ENCODE measurements around the gene EXOC6B. TPM values are rescaled to one million over a fixed set of nuclear protein-coding genes. Genes with fewer than 3 reads are reported as not detected.

Gene EXOC6B
- total RNA-seq, 1 experiment from 2014 or later, result 40.1 TPM

DNA sequence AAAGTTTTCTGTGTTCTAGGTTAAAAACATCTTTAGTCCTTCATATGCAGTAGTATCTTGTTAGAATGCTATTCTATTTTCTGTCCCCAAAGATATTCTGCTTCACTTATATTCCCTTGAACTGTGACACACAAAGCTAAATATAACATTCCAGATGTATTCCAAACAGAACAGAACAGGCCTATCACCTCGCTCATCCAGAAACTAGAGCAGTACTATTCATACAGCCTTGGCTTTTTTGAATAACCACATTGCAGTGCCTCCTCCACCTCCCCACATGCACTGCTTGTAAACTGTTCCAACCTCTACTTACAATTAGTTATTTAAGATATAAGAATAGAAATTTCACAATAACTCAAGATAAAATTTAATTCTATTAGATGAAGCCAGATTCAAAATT is 196.8 kb downstream of the EXOC6B start:
- Histone ChIP-seq H3K4me2 (ENCODE audit: insufficient read depth, insufficient read length, low read length) (no peak overlapping the region), H2AFZ (ENCODE audit: low read length) (no peak overlapping the region), H3K23me2 (ENCODE audit: insufficient read length, low read depth, low read length, poor library complexity, severe bottlenecking) (no peaks in the 10 kb centered on the region), H3K79me1 (ENCODE audit: insufficient read depth, low read depth, low read length, poor library complexity, severe bottlenecking) (no peaks in the 10 kb centered on the region), H2BK20ac (ENCODE audit: low read depth, low read length, poor library complexity, severe bottlenecking) (no peak overlapping the region), H4K8ac (replicated peaks; ENCODE audit: insufficient read length, low read depth, low read length) (no peak overlapping the region), H4K20me1 (ENCODE audit: control insufficient read depth, insufficient read depth, insufficient read length) (no peaks in the 10 kb centered on the region), H3K56ac (ENCODE audit: insufficient read length, low read depth, low read length) (no peak overlapping the region), H2BK15ac (ENCODE audit: low read depth, low read length) (no peak overlapping the region), H2AK5ac (ENCODE audit: insufficient read length, low read length) (no peak overlapping the region), H3K27ac (ENCODE audit: insufficient read length, low read depth, low read length) (no peak overlapping the region), H3T11ph (ENCODE audit: low read length) (no peak overlapping the region), H3K79me2 (ENCODE audit: insufficient read depth, low read length) (no peaks in the 10 kb centered on the region), H4K91ac (ENCODE audit: insufficient read length, low read depth, low read length) (no peak overlapping the region), H3K4me1 (ENCODE audit: insufficient read depth, low read length) (no peaks in the 10 kb centered on the region; the same call in 1 of the 2 replicates), H2BK12ac (ENCODE audit: insufficient read length, low read depth, low read length) (no peak overlapping the region), H3K18ac (ENCODE audit: insufficient read length, low read depth, low read length) (no peak overlapping the region), H3K4ac (ENCODE audit: low read depth, low read length) (no peak overlapping the region), H3K14ac (ENCODE audit: insufficient read depth, low read length) (no peak overlapping the region), H3K23ac (ENCODE audit: insufficient read length, low read depth, low read length) (no peak overlapping the region), H3K9me3 (ENCODE audit: control insufficient read depth, low read depth, low read length) (no peaks in the 10 kb centered on the region), H2BK120ac (ENCODE audit: low read depth, low read length, poor library complexity, severe bottlenecking) (no peak overlapping the region), H2BK5ac (ENCODE audit: insufficient read length, low read length) (no peak overlapping the region), H4K5ac (ENCODE audit: insufficient read length, low read depth, low read length) (no peak overlapping the region), H3K9ac (ENCODE audit: extremely low read depth, insufficient read length, low read length) (no peak overlapping the region), H3K27me3 (ENCODE audit: insufficient read depth, low read length) (no peaks in the 10 kb centered on the region)
- DNase-seq, result no peak
- Mint-ChIP-seq H3K9me3 (no peaks in the 10 kb centered on the region), H3K27me3 (ENCODE audit: low read depth) (no peaks in the 10 kb centered on the region), H3K27ac (no peak overlapping the region), H3K36me3 (ENCODE audit: insufficient read depth in 1 of 3, low read depth in 3 of 3) (no peaks in the 10 kb centered on the region), H3K4me3 (no peak overlapping the region), H3K4me1 (peaks cover 14% of the 10 kb centered on the region in 2 experiments)
- WGBS (ENCODE audit: extremely low coverage, insufficient read length, low lambda C conversion rate), result no CpG with 5 or more reads among the region's 1 CpG
- TF ChIP-seq, protein P1, sequence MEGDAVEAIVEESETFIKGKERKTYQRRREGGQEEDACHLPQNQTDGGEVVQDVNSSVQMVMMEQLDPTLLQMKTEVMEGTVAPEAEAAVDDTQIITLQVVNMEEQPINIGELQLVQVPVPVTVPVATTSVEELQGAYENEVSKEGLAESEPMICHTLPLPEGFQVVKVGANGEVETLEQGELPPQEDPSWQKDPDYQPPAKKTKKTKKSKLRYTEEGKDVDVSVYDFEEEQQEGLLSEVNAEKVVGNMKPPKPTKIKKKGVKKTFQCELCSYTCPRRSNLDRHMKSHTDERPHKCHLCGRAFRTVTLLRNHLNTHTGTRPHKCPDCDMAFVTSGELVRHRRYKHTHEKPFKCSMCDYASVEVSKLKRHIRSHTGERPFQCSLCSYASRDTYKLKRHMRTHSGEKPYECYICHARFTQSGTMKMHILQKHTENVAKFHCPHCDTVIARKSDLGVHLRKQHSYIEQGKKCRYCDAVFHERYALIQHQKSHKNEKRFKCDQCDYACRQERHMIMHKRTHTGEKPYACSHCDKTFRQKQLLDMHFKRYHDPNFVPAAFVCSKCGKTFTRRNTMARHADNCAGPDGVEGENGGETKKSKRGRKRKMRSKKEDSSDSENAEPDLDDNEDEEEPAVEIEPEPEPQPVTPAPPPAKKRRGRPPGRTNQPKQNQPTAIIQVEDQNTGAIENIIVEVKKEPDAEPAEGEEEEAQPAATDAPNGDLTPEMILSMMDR (conservative IDR thresholded peaks at IDR 0.05), result no peak
